ENCODE data around the gene IL1R1. TPM values are rescaled to one million over a fixed set of nuclear protein-coding genes. Genes with fewer than 3 reads are reported as not detected.
"Not testable (repeated sequence)": the region's sequence is repeated elsewhere in the genome, so short reads cannot be mapped to it uniquely, and the experiment has no call there.

The IL1R1 gene
- total RNA-seq, 1 donor from 2014 or later: not detected

DNA sequence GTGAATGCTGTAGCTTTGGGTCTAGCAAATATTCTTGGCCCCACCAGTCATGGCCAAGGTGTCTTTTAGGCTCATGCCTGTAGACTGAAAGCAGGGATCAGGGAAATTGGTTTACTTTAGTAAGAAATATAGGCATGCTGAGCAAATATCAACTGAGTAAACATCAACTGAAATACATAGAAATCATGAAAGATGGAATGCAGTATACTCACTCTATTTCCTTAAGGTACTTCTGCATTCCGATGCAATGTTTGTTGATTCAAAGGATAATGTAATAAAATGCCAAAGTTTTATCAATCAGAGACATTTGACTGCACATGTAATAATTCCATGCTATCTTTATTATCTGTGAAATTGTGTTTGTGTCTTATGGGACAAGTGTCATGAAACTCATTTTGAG, 19.6 kb upstream of the IL1R1 start:
- no peak overlapping the region for H3K4me3 Mint-ChIP-seq
- ATAC-seq (ENCODE audit: low read depth) (no peak), DNase-seq (no peak)
- H3K36me3 Mint-ChIP-seq (ENCODE audit: low read depth): no peaks in the 10 kb centered on the region
- intact Hi-C loops (cut with micrococcal nuclease): no loop called here
- ChIA-PET CTCF (no interaction called here), POLR2A (no interaction called here)
- peaks cover 6% of the 10 kb centered on the region for H3K27me3 Mint-ChIP-seq
- TF ChIP-seq, protein P1, sequence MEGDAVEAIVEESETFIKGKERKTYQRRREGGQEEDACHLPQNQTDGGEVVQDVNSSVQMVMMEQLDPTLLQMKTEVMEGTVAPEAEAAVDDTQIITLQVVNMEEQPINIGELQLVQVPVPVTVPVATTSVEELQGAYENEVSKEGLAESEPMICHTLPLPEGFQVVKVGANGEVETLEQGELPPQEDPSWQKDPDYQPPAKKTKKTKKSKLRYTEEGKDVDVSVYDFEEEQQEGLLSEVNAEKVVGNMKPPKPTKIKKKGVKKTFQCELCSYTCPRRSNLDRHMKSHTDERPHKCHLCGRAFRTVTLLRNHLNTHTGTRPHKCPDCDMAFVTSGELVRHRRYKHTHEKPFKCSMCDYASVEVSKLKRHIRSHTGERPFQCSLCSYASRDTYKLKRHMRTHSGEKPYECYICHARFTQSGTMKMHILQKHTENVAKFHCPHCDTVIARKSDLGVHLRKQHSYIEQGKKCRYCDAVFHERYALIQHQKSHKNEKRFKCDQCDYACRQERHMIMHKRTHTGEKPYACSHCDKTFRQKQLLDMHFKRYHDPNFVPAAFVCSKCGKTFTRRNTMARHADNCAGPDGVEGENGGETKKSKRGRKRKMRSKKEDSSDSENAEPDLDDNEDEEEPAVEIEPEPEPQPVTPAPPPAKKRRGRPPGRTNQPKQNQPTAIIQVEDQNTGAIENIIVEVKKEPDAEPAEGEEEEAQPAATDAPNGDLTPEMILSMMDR (IDR thresholded peaks at IDR 0.05): no peak
- no peaks in the 10 kb centered on the region for H3K9me3 Mint-ChIP-seq
- H3K4me1 Mint-ChIP-seq: no peaks in the 10 kb centered on the region
- no peak overlapping the region for H3K27ac Mint-ChIP-seq

DNA sequence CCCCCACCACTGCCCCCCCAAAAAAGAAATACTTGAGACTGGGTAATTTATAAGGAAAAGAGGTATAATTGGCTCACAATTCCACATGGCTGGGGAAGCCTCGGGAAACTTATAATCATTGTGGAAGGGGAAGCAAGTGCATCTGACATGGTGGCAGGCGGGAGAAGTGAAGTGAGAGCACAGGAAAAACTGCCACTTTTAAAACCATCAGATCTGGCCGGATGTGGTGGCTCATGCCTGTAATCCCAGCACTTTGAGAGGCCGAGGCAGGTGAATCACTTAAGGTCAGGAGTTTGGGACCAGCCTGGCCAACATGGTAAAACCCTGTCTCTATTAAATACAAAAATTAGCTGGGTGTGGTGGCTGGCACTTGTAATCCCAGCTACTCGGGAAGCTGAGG, 18.1 kb upstream of the IL1R1 start:
- H3K27me3 Mint-ChIP-seq: peaks cover 11% of the 10 kb centered on the region
- intact Hi-C loops (cut with micrococcal nuclease); H3K4me1 Mint-ChIP-seq; H3K4me3 Mint-ChIP-seq; DNase-seq; H3K27ac Mint-ChIP-seq; POLR2A ChIA-PET; CTCF ChIA-PET; H3K36me3 Mint-ChIP-seq (ENCODE audit: low read depth); ATAC-seq (ENCODE audit: low read depth); H3K9me3 Mint-ChIP-seq: not testable (repeated sequence)

DNA sequence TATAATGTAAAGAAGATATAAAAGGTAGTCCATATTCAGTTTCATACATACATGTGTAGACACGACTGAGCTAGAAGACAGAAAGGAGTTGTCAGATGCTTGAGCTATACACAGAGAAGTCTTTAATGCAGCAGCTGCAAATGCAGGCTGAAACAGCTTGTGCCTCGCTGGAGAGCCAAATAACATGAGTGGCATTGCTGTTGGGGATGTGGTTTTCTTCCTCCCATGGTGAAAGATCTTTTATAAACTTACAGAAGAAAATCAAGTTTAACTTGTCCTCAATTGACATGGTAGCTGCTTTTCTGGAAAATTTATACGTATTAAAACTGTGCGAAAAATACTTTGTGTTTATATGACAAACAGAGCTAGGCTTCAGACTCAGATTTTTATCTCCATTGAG, 16.4 kb upstream of the IL1R1 start:
- intact Hi-C loops (cut with micrococcal nuclease): no loop called here
- H3K27ac Mint-ChIP-seq: no peak overlapping the region
- TF ChIP-seq, protein P1 (IDR thresholded peaks at IDR 0.05): no peak
- CTCF ChIA-PET: no interaction called here
- peaks cover 14% of the 10 kb centered on the region for H3K27me3 Mint-ChIP-seq
- no peak overlapping the region for H3K4me3 Mint-ChIP-seq
- peaks cover 2% of the 10 kb centered on the region for H3K9me3 Mint-ChIP-seq
- H3K36me3 Mint-ChIP-seq (ENCODE audit: low read depth): no peaks in the 10 kb centered on the region
- DNase-seq (no peak), ATAC-seq (ENCODE audit: low read depth) (no peak)
- H3K4me1 Mint-ChIP-seq: no peaks in the 10 kb centered on the region
- POLR2A ChIA-PET: no interaction called here

DNA sequence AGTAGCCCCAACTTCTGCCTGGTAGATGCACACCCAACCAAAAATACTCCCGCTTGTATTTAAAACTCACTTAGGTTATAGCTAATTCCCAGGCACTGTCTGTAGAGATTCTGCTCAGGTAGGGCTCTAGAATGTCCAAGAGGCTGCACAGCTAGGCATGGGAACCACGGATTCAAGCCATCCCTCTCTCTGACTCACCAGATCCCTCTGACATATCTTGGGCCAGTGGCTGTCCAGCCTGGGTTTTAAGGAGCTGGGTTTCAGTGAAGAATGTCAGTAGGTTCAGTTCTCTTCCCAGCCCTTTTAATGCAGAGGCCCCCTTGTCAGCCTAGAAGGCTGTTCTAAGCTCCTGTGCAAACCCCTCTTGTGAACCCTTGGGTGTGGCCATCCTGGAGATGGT, 15.9 kb upstream of the IL1R1 start:
- DNase-seq: no peak
- Mint-ChIP-seq H3K36me3 (ENCODE audit: low read depth) (peaks cover 3% of the 10 kb centered on the region), H3K27ac (no peak overlapping the region), H3K9me3 (peaks cover 7% of the 10 kb centered on the region), H3K27me3 (peaks cover 17% of the 10 kb centered on the region), H3K4me3 (no peak overlapping the region), H3K4me1 (no peaks in the 10 kb centered on the region)
- ChIA-PET POLR2A (no interaction called here), CTCF (no interaction called here)
- ATAC-seq (ENCODE audit: low read depth): no peak
- TF ChIP-seq, protein P1 (IDR thresholded peaks at IDR 0.05): no peak
- intact Hi-C loops (cut with micrococcal nuclease): no loop called here

DNA sequence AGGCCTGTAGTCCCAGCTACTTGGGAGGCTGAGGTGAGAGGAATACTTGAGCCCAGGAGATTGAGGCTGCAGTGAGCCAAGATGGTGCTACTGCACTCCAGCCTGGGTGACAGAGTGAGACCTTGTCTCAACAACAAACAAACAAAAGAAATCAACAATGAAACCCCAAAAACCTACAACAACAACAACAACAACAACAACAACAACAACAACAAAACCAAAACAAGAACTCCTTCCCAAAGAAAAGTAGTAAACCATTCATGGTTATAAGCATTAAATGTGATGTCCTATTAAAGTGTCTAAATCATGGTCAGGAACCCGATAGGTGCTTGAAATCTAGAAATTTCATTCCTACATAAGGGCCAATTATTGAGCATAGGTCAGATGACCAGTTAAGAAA, 13.5 kb upstream of the IL1R1 start:
- TF ChIP-seq, protein P1 (IDR thresholded peaks at IDR 0.05): no peak
- intact Hi-C loops (cut with micrococcal nuclease): no loop called here
- no peak for ATAC-seq (ENCODE audit: low read depth)
- ChIA-PET POLR2A (no interaction called here), CTCF (no interaction called here)
- H3K4me1 Mint-ChIP-seq: no peaks in the 10 kb centered on the region
- no peak overlapping the region for H3K27ac Mint-ChIP-seq
- no peak for DNase-seq
- H3K36me3 Mint-ChIP-seq (ENCODE audit: low read depth): peaks cover 3% of the 10 kb centered on the region
- H3K9me3 Mint-ChIP-seq: peaks cover 9% of the 10 kb centered on the region
- H3K4me3 Mint-ChIP-seq: no peak overlapping the region
- H3K27me3 Mint-ChIP-seq: peaks cover 15% of the 10 kb centered on the region

DNA sequence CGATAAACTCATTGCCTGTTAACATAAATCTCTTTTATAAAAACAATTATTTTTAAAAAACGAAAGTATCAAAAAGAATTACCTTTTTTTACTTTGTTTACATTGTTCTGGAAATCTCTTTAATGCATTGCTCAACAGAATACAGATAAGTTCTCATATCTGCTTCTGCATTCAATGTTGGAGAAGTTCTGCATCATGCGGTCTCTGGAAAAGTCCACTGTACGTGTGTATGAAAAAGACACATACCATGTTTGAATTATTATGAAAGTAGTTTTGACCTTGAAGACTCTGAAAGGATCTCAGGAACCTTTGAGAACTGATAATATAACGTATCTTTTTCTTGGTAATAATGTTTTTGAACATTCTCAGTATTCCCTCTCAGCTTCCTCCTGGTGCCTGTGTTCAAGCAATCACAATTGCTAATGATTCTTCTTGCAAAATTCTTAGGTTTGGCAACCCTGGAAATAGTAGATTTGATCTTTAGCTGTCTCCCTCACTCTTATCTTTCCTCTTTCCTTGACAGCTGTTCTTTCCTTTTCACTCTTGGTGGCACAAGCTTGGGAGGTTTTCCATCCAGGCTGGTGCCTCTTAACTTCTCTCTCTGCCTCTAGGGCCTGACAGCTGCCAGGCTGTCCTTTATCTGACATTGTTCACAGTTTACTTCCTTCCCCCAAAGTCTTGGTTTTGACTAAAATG, 12.4 kb upstream of the IL1R1 start:
- DNase-seq: no peak
- no peak for ATAC-seq (ENCODE audit: low read depth)
- intact Hi-C loops (cut with micrococcal nuclease): no loop called here
- Mint-ChIP-seq H3K4me3 (no peak overlapping the region), H3K36me3 (ENCODE audit: low read depth) (peaks cover 3% of the 10 kb centered on the region), H3K27me3 (peaks cover 13% of the 10 kb centered on the region), H3K27ac (no peak overlapping the region), H3K9me3 (peaks cover 9% of the 10 kb centered on the region), H3K4me1 (no peaks in the 10 kb centered on the region)
- TF ChIP-seq, protein P1 (IDR thresholded peaks at IDR 0.05): no peak
- ChIA-PET POLR2A (no interaction called here), CTCF (no interaction called here)
